CD4-positive, alpha-beta memory T cell (primary cell): ENCODE data around the gene SUCLG2. TPM values are rescaled to one million over a fixed set of nuclear protein-coding genes. Genes with fewer than 3 reads are reported as not detected.
A peak's percentile ranks its signal among the peaks of the same experiment; 100 is the strongest.

Experiments used
- CTCF ChIA-PET: fragments of 350-600 bp; sonication (Branson Sonifier 250); formaldehyde crosslinking; loops from one replicate; lab custom pipeline; 2021; ENCODE audit warnings: inconsistent platforms; ENCODE audit not compliant: partially characterized antibody; lab: Charles Lee
- POLR2A ChIA-PET: fragments of 350-600 bp; sonication (Branson Sonifier 250); formaldehyde crosslinking; loops from one replicate; lab custom pipeline; 2021; ENCODE audit not compliant: partially characterized antibody; lab: Charles Lee
- DNase-seq, 5 donors: peaks; one replicate each; pipeline versions ENCODE4 v3.0.0 to v3.0.0-alpha.2; 2020 to 2022; ENCODE audit warnings: mixed read lengths in 1 of 5
- H3K27ac ChIP-seq: one replicate; pipeline ENCODE4 v1.7.0; 2013; ENCODE audit warnings: low read depth, low read length
- H3K27me3 ChIP-seq: 2 replicates; pipeline ENCODE4 v1.7.0; 2013; ENCODE audit warnings: mild to moderate bottlenecking, low read length, moderate library complexity; ENCODE audit not compliant: insufficient read depth
- H3K36me3 ChIP-seq: 2 replicates; pipeline ENCODE4 v1.7.0; 2013; ENCODE audit warnings: mild to moderate bottlenecking, low read length, moderate library complexity; ENCODE audit not compliant: insufficient read depth
- H3K4me1 ChIP-seq: 2 replicates; pipeline ENCODE4 v1.7.0; 2013; ENCODE audit warnings: mild to moderate bottlenecking, low read length, moderate library complexity; ENCODE audit not compliant: insufficient read depth
- H3K4me3 ChIP-seq, 2 donors: one replicate each; pipeline ENCODE4 v1.7.0; 2013; ENCODE audit warnings: low read length in 2 of 2, mild to moderate bottlenecking in 1 of 2
- H3K9me3 ChIP-seq, 2 donors: one replicate each; pipeline ENCODE4 v1.7.0; 2013; ENCODE audit warnings: low read length in 2 of 2, control low read depth in 1 of 2; ENCODE audit not compliant: control insufficient read depth in 1 of 2
- H3K27ac Mint-ChIP-seq, 7 donors: one replicate each; pipeline ENCODE4 v1.8.0; 2020 to 2021; ENCODE audit warnings: mixed read lengths in 7 of 7, mild to moderate bottlenecking in 6 of 7, inconsistent platforms in 3 of 7, moderate library complexity in 3 of 7
- H3K27me3 Mint-ChIP-seq, 2 donors: one replicate each; pipeline ENCODE4 v1.8.0; 2020 to 2021; ENCODE audit warnings: mixed read lengths in 2 of 2
- H3K36me3 Mint-ChIP-seq, 2 donors: one replicate each; pipeline ENCODE4 v1.8.0; 2020 to 2021; ENCODE audit warnings: mixed read lengths in 2 of 2, inconsistent platforms in 1 of 2, mild to moderate bottlenecking in 1 of 2
- H3K4me1 Mint-ChIP-seq, 4 donors: one replicate each; pipeline ENCODE4 v1.8.0; 2020 to 2021; ENCODE audit warnings: mixed read lengths in 4 of 4, mild to moderate bottlenecking in 1 of 4
- H3K4me3 Mint-ChIP-seq, 8 donors: one replicate each; pipeline ENCODE4 v1.8.0; 2020 to 2021; ENCODE audit warnings: mixed read lengths in 8 of 8, mild to moderate bottlenecking in 7 of 8, moderate library complexity in 6 of 8, inconsistent platforms in 3 of 8
- H3K9me3 Mint-ChIP-seq, 8 donors: one replicate each; pipeline ENCODE4 v1.8.0; 2020 to 2021; ENCODE audit warnings: mixed read lengths in 8 of 8, mild to moderate bottlenecking in 5 of 8, inconsistent platforms in 3 of 8, moderate library complexity in 1 of 8
- intact Hi-C: fragments of 100-400 bp; cut with micrococcal nuclease; formaldehyde crosslinking; loops from one replicate; pipeline ENCODE4 v1.15.1; 2023
- polyA plus RNA-seq, 2 donors: library from polyadenylated mRNA; unstranded; fragments of 300-500 nt; fragmentation: Illumina TruSeq; gene quantifications; one replicate each; pipeline ENCODE4 v1.2.3, GENCODE V29; 2021
- total RNA-seq, 2 experiments: library from RNA; stranded (reverse); gene quantifications; one replicate each; pipeline ENCODE4 v1.2.3, GENCODE V29; 2021

SUCLG2 gene
- total and polyA plus RNA-seq, 4 experiments from 2014 or later, result 46.1 to 114 (median 56.8) TPM

GRCh38 chr3:67423722-67424121 is 230.7 kb downstream of the SUCLG2 start:
- ChIA-PET POLR2A (no interaction called here), CTCF (no interaction called here)
- H3K27ac ChIP-seq, result no peak overlapping the region
- Mint-ChIP-seq H3K4me3 (no peak overlapping the region), H3K4me1 (peaks cover 0 to 4% (median under 1%) of the 10 kb centered on the region in 4 donors), H3K9me3 (peaks cover 3 to 39% (median 21%) of the 10 kb centered on the region in 8 donors), H3K27ac (no peak overlapping the region), H3K36me3 (peaks cover 76 to 82% of the 10 kb centered on the region in 2 donors), H3K27me3 (no peaks in the 10 kb centered on the region)
- no peaks in the 10 kb centered on the region for H3K27me3 ChIP-seq
- H3K9me3 ChIP-seq, result peaks cover 0 to 11% of the 10 kb centered on the region in 2 donors
- peaks cover 5% of the 10 kb centered on the region for H3K36me3 ChIP-seq
- no peak for DNase-seq
- no peaks in the 10 kb centered on the region for H3K4me1 ChIP-seq
- no peak overlapping the region for H3K4me3 ChIP-seq
- intact Hi-C loops, result no loop called here

GRCh38 chr3:67421912-67422311 is 232.5 kb downstream of the SUCLG2 start:
- intact Hi-C loops, result no loop called here
- H3K36me3 ChIP-seq, result peaks cover 5% of the 10 kb centered on the region
- H3K9me3 ChIP-seq, result peaks cover 0 to 11% of the 10 kb centered on the region in 2 donors
- no peaks in the 10 kb centered on the region for H3K27me3 Mint-ChIP-seq
- H3K36me3 Mint-ChIP-seq, result peaks cover 79 to 88% of the 10 kb centered on the region in 2 donors
- no peak overlapping the region for H3K4me3 ChIP-seq
- no peaks in the 10 kb centered on the region for H3K27me3 ChIP-seq
- peaks cover 0 to 3% (median 0%) of the 10 kb centered on the region in 4 donors for H3K4me1 Mint-ChIP-seq
- peaks cover 3 to 37% (median 21%) of the 10 kb centered on the region in 8 donors for H3K9me3 Mint-ChIP-seq
- H3K27ac ChIP-seq, result no peak overlapping the region
- ChIA-PET CTCF (no interaction called here), POLR2A (no interaction called here)
- no peak overlapping the region for H3K4me3 Mint-ChIP-seq
- H3K4me1 ChIP-seq, result no peaks in the 10 kb centered on the region
- H3K27ac Mint-ChIP-seq, result no peak overlapping the region
- no peak for DNase-seq

- DNase-seq, result no peak
- Mint-ChIP-seq H3K27me3 (no peaks in the 10 kb centered on the region), H3K9me3 (peaks cover 3 to 37% (median 21%) of the 10 kb centered on the region in 8 donors), H3K4me3 (peak overlapping the region in 1 of 8 donors; percentile 6), H3K27ac (peak overlapping the region in 1 of 7 donors; percentile 29), H3K36me3 (peaks cover 75 to 82% of the 10 kb centered on the region in 2 donors), H3K4me1 (peaks cover 0 to 6% (median 1%) of the 10 kb centered on the region in 4 donors)
- Histone ChIP-seq H3K4me1 (no peaks in the 10 kb centered on the region), H3K27ac (no peak overlapping the region), H3K27me3 (no peaks in the 10 kb centered on the region), H3K9me3 (peaks cover 0 to 11% of the 10 kb centered on the region in 2 donors), H3K36me3 (peaks cover 5% of the 10 kb centered on the region), H3K4me3 (no peak overlapping the region)
- ChIA-PET POLR2A (no interaction called here), CTCF (no interaction called here)
- intact Hi-C loops, result no loop called here
These were observed 234.6 kb downstream of the SUCLG2 start for GRCh38 chr3:67419779-67420178.

GRCh38 chr3:67419218-67419529 is 235.2 kb downstream of the SUCLG2 start:
- no peaks in the 10 kb centered on the region for H3K4me1 ChIP-seq
- no peaks in the 10 kb centered on the region for H3K27me3 ChIP-seq
- peaks cover 0 to 11% of the 10 kb centered on the region in 2 donors for H3K9me3 ChIP-seq
- no peak overlapping the region for H3K27ac ChIP-seq
- no peak overlapping the region for H3K4me3 ChIP-seq
- Mint-ChIP-seq H3K36me3 (peaks cover 70 to 79% of the 10 kb centered on the region in 2 donors), H3K4me3 (no peak overlapping the region), H3K4me1 (peaks cover 0 to 6% (median 2%) of the 10 kb centered on the region in 4 donors), H3K27ac (no peak overlapping the region), H3K9me3 (peaks cover 3 to 37% (median 21%) of the 10 kb centered on the region in 8 donors), H3K27me3 (no peaks in the 10 kb centered on the region)
- intact Hi-C loops, result no loop called here
- H3K36me3 ChIP-seq, result peaks cover 5% of the 10 kb centered on the region
- ChIA-PET CTCF (no interaction called here), POLR2A (no interaction called here)
- DNase-seq, result no peak

GRCh38 chr3:67418426-67419217 is 235.8 kb downstream of the SUCLG2 start:
- H3K4me3 ChIP-seq, result no peak overlapping the region
- peaks cover 3 to 37% (median 21%) of the 10 kb centered on the region in 8 donors for H3K9me3 Mint-ChIP-seq
- no peaks in the 10 kb centered on the region for H3K4me1 ChIP-seq
- H3K4me1 Mint-ChIP-seq, result peaks cover 0 to 8% (median 3%) of the 10 kb centered on the region in 4 donors
- DNase-seq, result no peak
- ChIA-PET POLR2A (no interaction called here), CTCF (no interaction called here)
- intact Hi-C loops, result no loop called here
- no peak overlapping the region for H3K4me3 Mint-ChIP-seq
- no peaks in the 10 kb centered on the region for H3K27me3 Mint-ChIP-seq
- H3K36me3 ChIP-seq, result peaks cover 5% of the 10 kb centered on the region
- H3K27me3 ChIP-seq, result no peaks in the 10 kb centered on the region
- H3K27ac ChIP-seq, result no peak overlapping the region
- H3K9me3 ChIP-seq, result peaks cover 0 to 11% of the 10 kb centered on the region in 2 donors
- no peak overlapping the region for H3K27ac Mint-ChIP-seq
- H3K36me3 Mint-ChIP-seq, result peaks cover 67 to 79% of the 10 kb centered on the region in 2 donors

GRCh38 chr3:67416703-67417102 is 237.7 kb downstream of the SUCLG2 start:
- CTCF ChIA-PET, result no interaction called here

GRCh38 chr3:67415511-67415910 is 238.9 kb downstream of the SUCLG2 start:
- Histone ChIP-seq H3K36me3 (no peaks in the 10 kb centered on the region), H3K27me3 (no peaks in the 10 kb centered on the region), H3K4me3 (no peak overlapping the region), H3K4me1 (no peaks in the 10 kb centered on the region), H3K9me3 (peaks cover 0 to 3% of the 10 kb centered on the region in 2 donors), H3K27ac (no peak overlapping the region)
- Mint-ChIP-seq H3K4me3 (no peak overlapping the region), H3K4me1 (peaks cover 0 to 10% (median 4%) of the 10 kb centered on the region in 4 donors), H3K27me3 (no peaks in the 10 kb centered on the region), H3K36me3 (peaks cover 48 to 57% of the 10 kb centered on the region in 2 donors), H3K27ac (no peak overlapping the region), H3K9me3 (peaks cover 0 to 16% (median 11%) of the 10 kb centered on the region in 8 donors)
- ChIA-PET POLR2A (no interaction called here), CTCF (no interaction called here)
- intact Hi-C loops, result no loop called here
- no peak for DNase-seq

More at GRCh38 chr3:67416703-67417102, 237.7 kb downstream of the SUCLG2 start:
- Mint-ChIP-seq H3K9me3 (peaks cover 0 to 26% (median 20%) of the 10 kb centered on the region in 8 donors), H3K36me3 (peaks cover 54 to 68% of the 10 kb centered on the region in 2 donors), H3K27me3 (no peaks in the 10 kb centered on the region), H3K4me3 (no peak overlapping the region), H3K27ac (no peak overlapping the region), H3K4me1 (peaks cover 0 to 10% (median 3%) of the 10 kb centered on the region in 4 donors)
- H3K9me3 ChIP-seq, result peaks cover 0 to 11% of the 10 kb centered on the region in 2 donors
- no peaks in the 10 kb centered on the region for H3K27me3 ChIP-seq
- intact Hi-C loops, result no loop called here
- peaks cover 5% of the 10 kb centered on the region for H3K36me3 ChIP-seq
- DNase-seq, result no peak
- no peak overlapping the region for H3K27ac ChIP-seq
- POLR2A ChIA-PET, result interaction anchor here (0.6 kb wide), 1 partner anchor 482 kb away, joined by 3 read pairs; no protein-coding TSS in a partner anchor
- H3K4me1 ChIP-seq, result no peaks in the 10 kb centered on the region
- no peak overlapping the region for H3K4me3 ChIP-seq
